Brain microvascular endothelial cell (primary cell): ENCODE measurements around the gene TMEM236.

ENCODE experiments used
- DNase-seq: peaks from one replicate; pipeline ENCODE4 v3.0.0-alpha.2; 2020
- H3K27ac ChIP-seq: fragments of 250-450 bp; sonication (Bioruptor Pico); 2 replicates; pipeline ENCODE4 v1.5.1; 2020; ENCODE audit warnings: mild to moderate bottlenecking, moderate library complexity
- H3K27me3 ChIP-seq: fragments of 250-450 bp; sonication (Bioruptor Pico); replicated peaks from 2 replicates; pipeline ENCODE4 v1.5.1; 2020; ENCODE audit warnings: mild to moderate bottlenecking
- H3K36me3 ChIP-seq: fragments of 250-450 bp; sonication (Bioruptor Pico); replicated peaks from 2 replicates; pipeline ENCODE4 v1.5.1; 2020; ENCODE audit warnings: mild to moderate bottlenecking
- H3K4me3 ChIP-seq: 2 replicates; pipeline ENCODE4 v1.5.1; 2011; ENCODE audit warnings: low read depth, mild to moderate bottlenecking, control low read depth, low read length, moderate library complexity
- in situ Hi-C: cut with HindIII; loops from 2 replicates; pipeline ENCODE4 v1.10.0; 2017; ENCODE audit warnings: low sequenced_read_pairs, low pct_ligation_motif_present
- TF ChIP-seq, protein P1 (sequence below): IDR thresholded peaks from 2 replicates; pipeline ENCODE4 v1.5.1; 2011; ENCODE audit warnings: low read depth, mild to moderate bottlenecking, moderate library complexity, low read length, control low read depth, inconsistent platforms; ENCODE audit errors: missing control alignments

TMEM236 gene

DNA sequence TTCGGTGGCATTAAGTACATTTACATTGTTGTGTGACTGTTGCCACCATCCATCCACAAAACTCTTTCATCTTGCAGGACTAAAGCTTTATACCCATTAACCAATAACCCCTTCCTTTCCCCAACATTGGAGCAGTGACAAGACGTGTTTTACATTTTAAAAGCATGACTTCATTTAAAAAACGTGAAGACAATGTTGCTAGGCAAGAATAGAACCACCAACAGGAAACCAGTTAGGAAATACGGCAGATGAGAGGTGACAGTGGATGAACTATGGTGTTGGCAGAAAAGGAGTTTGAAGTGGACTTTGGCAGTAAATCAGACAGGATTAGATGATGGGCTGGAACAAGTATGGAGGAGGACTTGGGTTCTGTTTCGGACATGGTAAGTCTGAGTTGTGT lies 17.0 kb downstream of the TMEM236 start:
- H3K27ac ChIP-seq = no peak overlapping the region
- TF ChIP-seq, protein P1, sequence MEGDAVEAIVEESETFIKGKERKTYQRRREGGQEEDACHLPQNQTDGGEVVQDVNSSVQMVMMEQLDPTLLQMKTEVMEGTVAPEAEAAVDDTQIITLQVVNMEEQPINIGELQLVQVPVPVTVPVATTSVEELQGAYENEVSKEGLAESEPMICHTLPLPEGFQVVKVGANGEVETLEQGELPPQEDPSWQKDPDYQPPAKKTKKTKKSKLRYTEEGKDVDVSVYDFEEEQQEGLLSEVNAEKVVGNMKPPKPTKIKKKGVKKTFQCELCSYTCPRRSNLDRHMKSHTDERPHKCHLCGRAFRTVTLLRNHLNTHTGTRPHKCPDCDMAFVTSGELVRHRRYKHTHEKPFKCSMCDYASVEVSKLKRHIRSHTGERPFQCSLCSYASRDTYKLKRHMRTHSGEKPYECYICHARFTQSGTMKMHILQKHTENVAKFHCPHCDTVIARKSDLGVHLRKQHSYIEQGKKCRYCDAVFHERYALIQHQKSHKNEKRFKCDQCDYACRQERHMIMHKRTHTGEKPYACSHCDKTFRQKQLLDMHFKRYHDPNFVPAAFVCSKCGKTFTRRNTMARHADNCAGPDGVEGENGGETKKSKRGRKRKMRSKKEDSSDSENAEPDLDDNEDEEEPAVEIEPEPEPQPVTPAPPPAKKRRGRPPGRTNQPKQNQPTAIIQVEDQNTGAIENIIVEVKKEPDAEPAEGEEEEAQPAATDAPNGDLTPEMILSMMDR = no peak

DNA sequence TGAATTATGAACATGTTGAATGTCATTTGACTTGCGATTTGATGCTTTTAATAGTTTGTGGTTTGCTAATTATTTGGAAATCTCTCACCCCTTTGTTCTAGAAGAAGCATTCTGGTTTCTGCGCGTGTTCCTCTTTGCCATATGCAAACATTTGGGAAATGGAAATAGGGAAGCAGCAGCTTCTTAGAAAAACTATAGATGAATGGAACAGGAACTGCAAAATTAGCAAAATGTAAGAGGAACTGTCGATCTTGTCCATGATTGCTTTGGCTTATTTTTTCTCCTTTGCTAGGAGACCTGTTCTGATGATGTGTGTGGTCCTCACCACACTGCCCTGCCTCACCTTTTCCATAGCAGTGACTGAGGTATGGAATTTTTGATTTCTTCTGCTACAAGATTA lies 19.0 kb downstream of the TMEM236 start:
- DNase-seq = no peak
- Histone ChIP-seq H3K36me3 (no peaks in the 10 kb centered on the region), H3K4me3 (no peak overlapping the region), H3K27ac (no peak overlapping the region), H3K27me3 (no peaks in the 10 kb centered on the region)
- TF ChIP-seq, protein P1 = no peak
- in situ Hi-C loops = no loop called here

More for the DNA sequence above, 17.0 kb downstream of the TMEM236 start:
- Histone ChIP-seq H3K27me3 (no peaks in the 10 kb centered on the region), H3K36me3 (no peaks in the 10 kb centered on the region), H3K4me3 (no peak overlapping the region)
- in situ Hi-C loops = no loop called here
- no peak for DNase-seq

DNA sequence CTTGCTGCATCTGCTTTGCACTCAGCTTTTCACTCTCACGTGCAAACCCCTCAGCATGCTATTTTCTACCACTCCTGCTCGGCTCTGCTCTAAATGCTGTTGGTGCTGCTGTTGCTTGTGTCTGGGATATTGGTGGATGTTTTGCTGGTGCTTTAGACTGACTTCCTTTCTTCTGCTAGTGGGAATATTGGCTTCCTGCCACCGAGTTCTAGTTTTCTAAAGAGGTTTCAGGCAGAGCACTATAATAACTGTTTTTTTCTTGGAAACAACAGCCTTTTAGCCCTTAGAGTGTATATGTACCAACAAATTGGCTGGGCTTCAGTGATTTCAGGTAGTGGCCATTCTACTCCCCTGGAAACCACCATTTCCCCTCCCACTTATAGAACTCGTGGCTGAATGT lies 27.8 kb downstream of the TMEM236 start:
- no peak overlapping the region for H3K27ac ChIP-seq
- in situ Hi-C loops = no loop called here
- TF ChIP-seq, protein P1 = no peak
- no peaks in the 10 kb centered on the region for H3K27me3 ChIP-seq
- no peak for DNase-seq
- H3K4me3 ChIP-seq = no peak overlapping the region
- H3K36me3 ChIP-seq = no peaks in the 10 kb centered on the region

DNA sequence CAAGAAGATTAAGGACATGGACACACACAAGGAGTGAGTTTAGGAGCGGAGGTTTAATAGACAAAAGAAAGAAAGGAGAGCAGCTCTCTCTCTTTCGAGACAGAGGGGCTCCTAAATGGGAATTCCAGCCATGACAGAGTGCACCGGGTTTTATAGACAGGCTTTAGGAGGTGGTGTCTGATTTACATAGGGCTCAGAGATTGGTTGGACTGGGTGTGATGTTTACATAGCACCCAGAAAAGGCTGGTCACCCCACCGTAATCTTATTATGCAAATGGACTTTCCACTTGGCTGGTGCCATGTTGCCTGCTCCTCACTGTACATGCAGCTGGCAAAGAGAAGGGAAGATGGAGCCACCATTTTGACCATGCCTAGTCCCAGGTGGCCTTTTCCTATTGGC lies 28.7 kb downstream of the TMEM236 start:
- H3K4me3 ChIP-seq = no peak overlapping the region
- no peak overlapping the region for H3K27ac ChIP-seq
- in situ Hi-C loops = no loop called here
- H3K27me3 ChIP-seq = no peaks in the 10 kb centered on the region
- TF ChIP-seq, protein P1 = no peak
- DNase-seq = no peak
- H3K36me3 ChIP-seq = no peaks in the 10 kb centered on the region

DNA sequence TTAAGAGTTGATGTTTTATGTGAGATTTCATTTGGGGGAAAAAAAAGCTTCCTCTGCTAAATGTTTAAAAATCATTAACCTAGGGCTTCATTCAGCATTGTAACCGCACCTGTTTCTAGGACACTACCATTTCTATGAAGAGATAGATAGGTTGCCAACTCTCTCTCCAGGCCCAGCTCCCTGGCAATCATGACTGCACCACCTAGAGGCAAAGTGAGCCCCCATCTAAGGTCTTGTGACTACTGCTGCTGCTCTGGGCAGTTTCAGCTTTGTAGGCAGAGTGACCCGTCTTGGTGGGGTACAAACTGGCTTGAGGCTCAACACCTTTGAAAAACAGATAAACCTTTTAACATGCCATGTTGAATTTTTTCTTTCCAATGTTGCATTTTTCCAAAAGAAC lies 29.9 kb downstream of the TMEM236 start:
- no peak for DNase-seq
- TF ChIP-seq, protein P1 = peak; percentile 32
- Histone ChIP-seq H3K4me3 (no peak overlapping the region), H3K27me3 (no peaks in the 10 kb centered on the region), H3K27ac (no peak overlapping the region), H3K36me3 (no peaks in the 10 kb centered on the region)
- in situ Hi-C loops = no loop called here

DNA sequence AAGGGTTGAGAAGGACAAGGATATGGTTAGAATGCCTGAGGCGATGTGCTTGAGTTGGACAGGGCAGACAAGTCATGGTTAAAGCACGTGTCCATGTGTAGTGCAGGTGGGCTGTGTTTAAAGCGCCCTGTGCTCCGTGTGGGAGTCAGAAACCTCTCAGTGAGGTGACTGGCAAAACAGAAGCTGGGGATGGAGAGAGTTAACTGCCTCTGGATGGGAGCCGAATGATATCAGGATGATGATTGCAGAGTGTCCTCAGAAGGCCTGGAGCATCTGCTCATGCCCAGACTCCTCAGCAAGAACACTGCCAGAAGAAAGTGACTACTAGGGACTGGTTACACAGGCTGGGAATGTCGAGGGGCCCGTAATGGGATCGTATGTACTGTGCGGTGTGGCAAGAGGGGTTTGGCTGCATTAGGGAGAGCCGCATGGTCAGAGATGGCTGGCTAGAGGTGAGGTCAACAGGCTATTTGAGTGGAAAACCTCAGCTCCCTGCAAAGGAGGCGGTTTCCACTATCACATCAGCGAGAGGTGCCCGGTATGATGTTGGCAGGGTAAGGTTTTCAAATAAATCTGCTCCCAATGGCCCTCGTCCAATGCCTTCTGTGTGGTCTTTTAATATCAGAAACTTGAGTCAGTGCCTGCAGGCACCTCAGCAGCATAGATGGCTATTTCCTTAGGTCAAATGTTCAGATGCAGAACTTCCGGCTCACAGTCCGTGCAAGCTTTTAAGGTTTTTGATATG lies 31.1 kb downstream of the TMEM236 start:
- TF ChIP-seq, protein P1 = no peak
- no peak overlapping the region for H3K27ac ChIP-seq

More for the DNA sequence above, 31.1 kb downstream of the TMEM236 start:
- H3K4me3 ChIP-seq = no peak overlapping the region
- no peaks in the 10 kb centered on the region for H3K36me3 ChIP-seq
- no peak for DNase-seq
- H3K27me3 ChIP-seq = no peaks in the 10 kb centered on the region
- in situ Hi-C loops = no loop called here
